HTR-8/SVneo (cell line): ENCODE measurements around the gene CTAGE9.
"Not testable (repeated sequence)": the region's sequence is repeated elsewhere in the genome, so short reads cannot be mapped to it uniquely, and the experiment has no call there.

Experiments
- DNase-seq: peaks from one replicate; pipeline ENCODE4 v3.0.0; 2011; ENCODE audit warnings: low spot score, mixed read lengths; ENCODE audit not compliant: insufficient read length
- FAIRE-seq: peaks from 2 replicates; lab custom pipeline; 2011; peaks lifted over from hg19 to GRCh38; lab: Jason Lieb, UNC

CTAGE9 gene

GRCh38 chr6:131710917-131711316, at the start of gene CTAGE9:
Gene CTAGE9, minus strand, starts transcription at chr6:131711017. Its CDS starts 0 bp downstream, at chr6:131711017.
- DNase-seq, FAIRE-seq: not testable (repeated sequence)

- no peak for FAIRE-seq
- no peak for DNase-seq
These were observed 48.1 kb upstream of the CTAGE9 start for GRCh38 chr6:131758920-131759319.

- FAIRE-seq: no peak
- no peak for DNase-seq
These were observed 45.2 kb upstream of the CTAGE9 start for GRCh38 chr6:131756039-131756438.

- no peak for DNase-seq
These were observed 44.8 kb upstream of the CTAGE9 start for GRCh38 chr6:131755597-131755996.

GRCh38 chr6:131754715-131755567, 44.1 kb upstream of the CTAGE9 start:
- no peak for FAIRE-seq

More at GRCh38 chr6:131755597-131755996, 44.8 kb upstream of the CTAGE9 start:
- FAIRE-seq: no peak

GRCh38 chr6:131754088-131754487, 43.3 kb upstream of the CTAGE9 start:
- FAIRE-seq (no peak), DNase-seq (no peak)

More at GRCh38 chr6:131754715-131755567, 44.1 kb upstream of the CTAGE9 start:
- no peak for DNase-seq

- DNase-seq, FAIRE-seq: not testable (repeated sequence)
These were observed 40.3 kb upstream of the CTAGE9 start for GRCh38 chr6:131751012-131751715.

GRCh38 chr6:131749023-131749422, 38.2 kb upstream of the CTAGE9 start:
- no peak for DNase-seq
- no peak for FAIRE-seq

- DNase-seq (no peak), FAIRE-seq (peak; percentile 49)
These were observed 37.1 kb upstream of the CTAGE9 start for GRCh38 chr6:131747821-131748353.

GRCh38 chr6:131745476-131745875, 34.7 kb upstream of the CTAGE9 start:
- FAIRE-seq (no peak), DNase-seq (no peak)

GRCh38 chr6:131744432-131745287, 33.8 kb upstream of the CTAGE9 start:
- FAIRE-seq: no peak
- no peak for DNase-seq

- no peak for FAIRE-seq
These were observed 31.0 kb upstream of the CTAGE9 start for GRCh38 chr6:131741688-131742393.

GRCh38 chr6:131740161-131740560, 29.3 kb upstream of the CTAGE9 start:
- FAIRE-seq (no peak), DNase-seq (no peak)

More at GRCh38 chr6:131741688-131742393, 31.0 kb upstream of the CTAGE9 start:
- no peak for DNase-seq

- FAIRE-seq: no peak
- no peak for DNase-seq
These were observed 28.3 kb upstream of the CTAGE9 start for GRCh38 chr6:131739136-131739535.

GRCh38 chr6:131736811-131737210, 26.0 kb upstream of the CTAGE9 start:
- FAIRE-seq: no peak
- no peak for DNase-seq

GRCh38 chr6:131736003-131736596, 25.3 kb upstream of the CTAGE9 start:
- no peak for FAIRE-seq
- no peak for DNase-seq

GRCh38 chr6:131733376-131734016, 22.7 kb upstream of the CTAGE9 start:
- FAIRE-seq (no peak), DNase-seq (peak; percentile 15)

- DNase-seq (no peak), FAIRE-seq (no peak)
These were observed 20.4 kb upstream of the CTAGE9 start for GRCh38 chr6:131731224-131731623.
